Adrenal gland (tissue), 5 donors: Measurements from ENCODE around the gene KLKB1.

Experiments
- POLR2A ChIP-seq, 2 donors: fragments of 450-650 bp; IDR thresholded peaks; one replicate each; pipeline ENCODE4 v1.6.1; 2017; ENCODE audit warnings: antibody characterized with exemption in 2 of 2, mild to moderate bottlenecking in 2 of 2, moderate library complexity in 1 of 2
- TF ChIP-seq, protein P1 (sequence below), 6 experiments: fragments of 450-650 bp in 4 of 6; fragments of 200-600 bp in 2 of 6; sonication (generic) in 1 of 6; IDR thresholded peaks; 1 replicate in 5 of 6; 2 replicates in 1 of 6; pipeline versions ENCODE4 v1.5.1 to v1.8.0; 2016 to 2021; ENCODE audit warnings: antibody characterized with exemption in 6 of 6, mild to moderate bottlenecking in 2 of 6, moderate library complexity in 1 of 6
- donor health status: DM: no; HTN: no; CAD: no.

DNA sequence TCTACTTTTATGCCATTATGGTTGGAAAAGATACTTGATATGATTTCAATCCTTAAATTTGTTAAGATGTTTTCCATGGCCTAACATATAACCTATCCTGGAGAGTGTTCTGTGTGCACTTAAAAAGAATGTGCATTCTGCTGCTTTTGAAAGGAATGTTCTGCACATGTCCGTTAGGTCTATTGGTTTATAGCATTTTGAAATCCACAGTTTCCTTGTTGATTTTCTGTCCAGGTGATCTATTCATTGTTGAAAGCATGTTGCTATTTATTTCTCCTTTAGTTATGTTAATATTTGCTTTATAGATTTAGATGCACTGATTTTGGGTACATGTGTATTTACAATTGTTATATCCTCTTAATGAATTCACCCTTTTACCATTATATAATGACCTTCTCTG is 5.7 kb upstream of the KLKB1 start:
- no peak for TF ChIP-seq POLR2A (IDR thresholded peaks at IDR 0.05)
- TF ChIP-seq, protein P1, sequence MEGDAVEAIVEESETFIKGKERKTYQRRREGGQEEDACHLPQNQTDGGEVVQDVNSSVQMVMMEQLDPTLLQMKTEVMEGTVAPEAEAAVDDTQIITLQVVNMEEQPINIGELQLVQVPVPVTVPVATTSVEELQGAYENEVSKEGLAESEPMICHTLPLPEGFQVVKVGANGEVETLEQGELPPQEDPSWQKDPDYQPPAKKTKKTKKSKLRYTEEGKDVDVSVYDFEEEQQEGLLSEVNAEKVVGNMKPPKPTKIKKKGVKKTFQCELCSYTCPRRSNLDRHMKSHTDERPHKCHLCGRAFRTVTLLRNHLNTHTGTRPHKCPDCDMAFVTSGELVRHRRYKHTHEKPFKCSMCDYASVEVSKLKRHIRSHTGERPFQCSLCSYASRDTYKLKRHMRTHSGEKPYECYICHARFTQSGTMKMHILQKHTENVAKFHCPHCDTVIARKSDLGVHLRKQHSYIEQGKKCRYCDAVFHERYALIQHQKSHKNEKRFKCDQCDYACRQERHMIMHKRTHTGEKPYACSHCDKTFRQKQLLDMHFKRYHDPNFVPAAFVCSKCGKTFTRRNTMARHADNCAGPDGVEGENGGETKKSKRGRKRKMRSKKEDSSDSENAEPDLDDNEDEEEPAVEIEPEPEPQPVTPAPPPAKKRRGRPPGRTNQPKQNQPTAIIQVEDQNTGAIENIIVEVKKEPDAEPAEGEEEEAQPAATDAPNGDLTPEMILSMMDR (IDR thresholded peaks at IDR 0.05): no peak
